ENCODE measurements around the gene WDPCP. TPM values are rescaled to one million over a fixed set of nuclear protein-coding genes. Genes with fewer than 3 reads are reported as not detected.
"Not testable (repeated sequence)": the region's sequence is repeated elsewhere in the genome, so short reads cannot be mapped to it uniquely, and the experiment has no call there.

The WDPCP gene
- total RNA-seq, 1 experiment from 2014 or later: 7.4 TPM

- POLR2A ChIA-PET: interaction anchor here (0.6 kb wide), 1 partner anchor 39 kb away, joined by 3 read pairs; no protein-coding TSS in a partner anchor
- TF ChIP-seq SIN3A (IDR thresholded peaks at IDR 0.05; ENCODE audit: borderline replicate concordance, insufficient read depth, low read depth, low read length) (no peak), REST (IDR thresholded peaks at IDR 0.05; ENCODE audit: insufficient read depth in 1 of 2, low read depth in 2 of 2, low read length in 1 of 2) (no peak), CTCF (IDR thresholded peaks at IDR 0.05) (no peak), POLR2AphosphoS5 (IDR thresholded peaks at IDR 0.05; ENCODE audit: low read depth, low read length) (no peak), TCF7L2 (IDR thresholded peaks at IDR 0.05; ENCODE audit: low read depth, low read length) (no peak)
- in situ Hi-C loops (cut with HindIII; ENCODE audit: low pct_unique_long_range_greater_than_20kb, low sequenced_read_pairs): no loop called here
- no TSS peak for BruUV-seq (replicated peaks)
- DNase-seq (ENCODE audit: low read depth, low spot score): no peak
- no peaks in the 10 kb centered on the region for H3K36me3 ChIP-seq (ENCODE audit: control insufficient read depth, insufficient read depth, low read length)
- no peaks in the 10 kb centered on the region for H3K4me1 ChIP-seq (ENCODE audit: control insufficient read depth, insufficient read depth, low read length)
- no peak overlapping the region for H3K27ac ChIP-seq (ENCODE audit: low read length)
- no peaks in the 10 kb centered on the region for H3K9me3 ChIP-seq (ENCODE audit: control insufficient read depth, insufficient read depth, low read depth, low read length)
- CTCF ChIA-PET: interaction anchor here (0.7 kb wide), 1 partner anchor 90 kb away, joined by 12 read pairs; no protein-coding TSS in a partner anchor
- no peaks in the 10 kb centered on the region for H3K27me3 ChIP-seq (ENCODE audit: control insufficient read depth, insufficient read depth, low read length)
- intact Hi-C loops (cut with micrococcal nuclease; ENCODE audit: unreplicated experiment): no loop called here
- no peak overlapping the region for H3K4me3 ChIP-seq (ENCODE audit: low read depth in 2 of 2, low read length in 2 of 2)
- no peak for ATAC-seq
Observed at GRCh38 chr2:63159262-63159661, 429.0 kb downstream of the WDPCP start.

- H3K27me3 ChIP-seq (ENCODE audit: control insufficient read depth, insufficient read depth, low read length); DNase-seq (ENCODE audit: low read depth, low spot score); H3K36me3 ChIP-seq (ENCODE audit: control insufficient read depth, insufficient read depth, low read length); CTCF ChIA-PET; H3K4me3 ChIP-seq (ENCODE audit: low read depth in 2 of 2, low read length in 2 of 2); BruUV-seq (replicated peaks); ATAC-seq; in situ Hi-C loops (cut with HindIII; ENCODE audit: low pct_unique_long_range_greater_than_20kb, low sequenced_read_pairs); intact Hi-C loops (cut with micrococcal nuclease; ENCODE audit: unreplicated experiment); H3K9me3 ChIP-seq (ENCODE audit: control insufficient read depth, insufficient read depth, low read depth, low read length); H3K27ac ChIP-seq (ENCODE audit: low read length); H3K4me1 ChIP-seq (ENCODE audit: control insufficient read depth, insufficient read depth, low read length); POLR2A ChIA-PET: not testable (repeated sequence)
Observed at GRCh38 chr2:63136683-63137082, 451.6 kb downstream of the WDPCP start.

GRCh38 chr2:63132020-63132419, 456.3 kb downstream of the WDPCP start:
- BruUV-seq (replicated peaks): no TSS peak
- ATAC-seq (no peak), DNase-seq (ENCODE audit: low read depth, low spot score) (no peak)
- intact Hi-C loops (cut with micrococcal nuclease; ENCODE audit: unreplicated experiment): no loop called here
- Histone ChIP-seq H3K9me3 (ENCODE audit: control insufficient read depth, insufficient read depth, low read depth, low read length) (no peaks in the 10 kb centered on the region), H3K4me3 (ENCODE audit: low read depth in 2 of 2, low read length in 2 of 2) (no peak overlapping the region), H3K27ac (ENCODE audit: low read length) (no peak overlapping the region), H3K27me3 (ENCODE audit: control insufficient read depth, insufficient read depth, low read length) (no peaks in the 10 kb centered on the region), H3K4me1 (ENCODE audit: control insufficient read depth, insufficient read depth, low read length) (no peaks in the 10 kb centered on the region), H3K36me3 (ENCODE audit: control insufficient read depth, insufficient read depth, low read length) (no peaks in the 10 kb centered on the region)
- TF ChIP-seq SIN3A (IDR thresholded peaks at IDR 0.05; ENCODE audit: borderline replicate concordance, insufficient read depth, low read depth, low read length) (no peak), TCF7L2 (IDR thresholded peaks at IDR 0.05; ENCODE audit: low read depth, low read length) (no peak), CTCF (IDR thresholded peaks at IDR 0.05) (no peak), REST (IDR thresholded peaks at IDR 0.05; ENCODE audit: insufficient read depth in 1 of 2, low read depth in 2 of 2, low read length in 1 of 2) (no peak), POLR2AphosphoS5 (IDR thresholded peaks at IDR 0.05; ENCODE audit: low read depth, low read length) (no peak)
- ChIA-PET CTCF (no interaction called here), POLR2A (no interaction called here)
- in situ Hi-C loops (cut with HindIII; ENCODE audit: low pct_unique_long_range_greater_than_20kb, low sequenced_read_pairs): no loop called here
